Measurements from ENCODE around the gene TRIP10.
"Not testable (repeated sequence)": the region's sequence is repeated elsewhere in the genome, so short reads cannot be mapped to it uniquely, and the experiment has no call there.

TRIP10 gene

DNA sequence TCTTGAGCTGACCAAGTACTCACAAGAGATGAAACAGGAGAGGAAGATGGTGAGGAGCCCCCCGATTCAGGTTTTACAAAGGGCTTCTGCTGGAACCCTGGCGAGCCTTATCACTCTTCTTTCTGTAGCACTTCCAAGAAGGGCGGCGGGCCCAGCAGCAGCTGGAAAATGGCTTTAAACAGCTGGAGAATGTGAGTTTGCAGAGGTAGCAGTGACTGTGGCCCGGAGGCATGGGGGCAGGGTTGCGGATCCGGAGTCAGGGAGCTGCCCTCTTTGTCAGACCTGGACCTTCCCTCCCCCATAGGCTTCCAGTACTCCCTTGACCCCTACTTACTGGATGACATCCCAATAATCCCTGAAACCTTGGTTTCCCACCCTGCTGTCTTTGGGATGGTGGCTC is 3.6 kb downstream of the TRIP10 start:
- Histone ChIP-seq H3K27ac (ENCODE audit: insufficient read depth, low read length, poor library complexity, severe bottlenecking) (no peak overlapping the region), H3K4me1 (ENCODE audit: control insufficient read depth, insufficient read depth, low read length, poor library complexity, severe bottlenecking) (peaks cover 29% of the 10 kb centered on the region), H3K9me3 (ENCODE audit: control insufficient read depth, low read length) (no peaks in the 10 kb centered on the region), H3K27me3 (replicated peaks; ENCODE audit: control insufficient read depth, insufficient read depth, low read length, poor library complexity, severe bottlenecking) (no peaks in the 10 kb centered on the region), H3K4me3 (ENCODE audit: insufficient read depth, low read depth, low read length, poor library complexity, severe bottlenecking) (no peak overlapping the region), H3K36me3 (ENCODE audit: control insufficient read depth, insufficient read depth, low read length) (peaks cover 22% of the 10 kb centered on the region)
- DNase-seq, result no peak

GRCh38 chr19:6743714-6744380 is 4.4 kb downstream of the TRIP10 start:
- no peak overlapping the region for H3K4me3 ChIP-seq (ENCODE audit: insufficient read depth, low read depth, low read length, poor library complexity, severe bottlenecking)
- peaks cover 21% of the 10 kb centered on the region for H3K4me1 ChIP-seq (ENCODE audit: control insufficient read depth, insufficient read depth, low read length, poor library complexity, severe bottlenecking)
- peaks cover 29% of the 10 kb centered on the region for H3K36me3 ChIP-seq (ENCODE audit: control insufficient read depth, insufficient read depth, low read length)
- H3K9me3 ChIP-seq (ENCODE audit: control insufficient read depth, low read length), result no peaks in the 10 kb centered on the region
- no peaks in the 10 kb centered on the region for H3K27me3 ChIP-seq (replicated peaks; ENCODE audit: control insufficient read depth, insufficient read depth, low read length, poor library complexity, severe bottlenecking)
- DNase-seq, result no peak
- no peak overlapping the region for H3K27ac ChIP-seq (ENCODE audit: insufficient read depth, low read length, poor library complexity, severe bottlenecking)

DNA sequence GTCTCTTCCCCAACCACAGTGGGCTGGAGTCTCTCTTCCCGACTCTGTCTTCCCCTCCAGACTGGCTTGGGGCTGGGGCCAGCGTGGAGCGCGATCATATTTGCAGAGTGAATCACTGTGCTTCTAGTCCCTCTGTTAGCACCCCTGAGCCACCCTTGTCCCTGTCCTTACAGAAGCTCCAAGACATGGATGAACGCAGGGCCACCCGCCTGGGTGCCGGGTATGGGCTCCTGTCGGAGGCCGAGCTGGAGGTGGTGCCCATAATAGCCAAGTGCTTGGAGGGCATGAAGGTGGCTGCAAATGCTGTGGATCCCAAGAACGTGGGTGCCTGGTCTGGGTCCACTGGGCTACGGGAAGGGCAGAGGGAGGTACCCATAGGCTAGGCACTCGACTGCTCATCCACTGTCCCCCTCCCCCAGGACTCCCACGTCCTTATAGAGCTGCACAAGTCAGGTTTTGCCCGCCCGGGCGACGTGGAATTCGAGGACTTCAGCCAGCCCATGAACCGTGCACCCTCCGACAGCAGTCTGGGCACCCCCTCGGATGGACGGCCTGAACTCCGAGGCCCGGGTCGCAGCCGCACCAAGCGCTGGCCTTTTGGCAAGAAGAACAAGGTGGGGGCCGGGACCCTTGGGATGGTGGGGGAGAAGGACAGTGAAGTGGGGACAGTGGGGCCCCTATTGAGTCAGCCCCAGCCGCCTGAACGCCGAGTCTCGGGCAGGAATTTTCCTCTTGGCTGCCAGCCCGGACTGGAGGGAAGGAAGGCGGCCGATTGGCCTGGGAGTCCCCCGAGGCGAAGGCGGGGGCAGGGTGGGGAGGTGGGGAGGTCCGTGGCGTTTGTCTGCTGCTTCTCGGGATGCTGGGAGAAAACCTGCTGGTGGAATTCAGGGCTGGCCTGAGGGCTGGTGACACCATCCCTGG is 5.2 kb downstream of the TRIP10 start:
- Histone ChIP-seq H3K4me1 (ENCODE audit: control insufficient read depth, insufficient read depth, low read length, poor library complexity, severe bottlenecking) (peaks cover 16% of the 10 kb centered on the region), H3K9me3 (ENCODE audit: control insufficient read depth, low read length) (no peaks in the 10 kb centered on the region), H3K4me3 (ENCODE audit: insufficient read depth, low read depth, low read length, poor library complexity, severe bottlenecking) (no peak overlapping the region), H3K27ac (ENCODE audit: insufficient read depth, low read length, poor library complexity, severe bottlenecking) (no peak overlapping the region), H3K27me3 (replicated peaks; ENCODE audit: control insufficient read depth, insufficient read depth, low read length, poor library complexity, severe bottlenecking) (no peaks in the 10 kb centered on the region), H3K36me3 (ENCODE audit: control insufficient read depth, insufficient read depth, low read length) (peaks cover 32% of the 10 kb centered on the region)
- DNase-seq, result no peak

DNA sequence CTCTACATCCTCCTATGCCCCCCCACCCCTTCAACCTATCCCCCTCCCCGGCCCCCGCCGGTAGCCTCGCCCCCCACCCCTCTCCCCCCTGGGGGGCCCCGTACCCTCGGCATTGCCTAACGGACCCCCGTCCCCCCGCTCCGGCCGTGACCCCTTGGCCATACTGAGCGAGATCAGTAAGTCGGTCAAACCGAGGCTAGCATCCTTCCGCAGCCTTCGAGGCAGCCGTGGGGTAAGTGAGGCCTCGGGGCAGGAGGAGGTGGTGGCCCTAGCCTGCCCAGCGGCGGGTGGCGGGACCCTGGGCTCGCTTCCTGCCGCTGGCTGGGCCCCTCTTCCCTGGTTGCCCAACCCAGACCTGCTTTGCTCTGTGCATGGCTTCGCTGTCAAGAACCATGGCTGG is 6.5 kb downstream of the TRIP10 start:
- Histone ChIP-seq H3K4me1 (ENCODE audit: control insufficient read depth, insufficient read depth, low read length, poor library complexity, severe bottlenecking) (peaks cover 2% of the 10 kb centered on the region), H3K27ac (ENCODE audit: insufficient read depth, low read length, poor library complexity, severe bottlenecking) (no peak overlapping the region), H3K9me3 (ENCODE audit: control insufficient read depth, low read length) (no peaks in the 10 kb centered on the region), H3K27me3 (replicated peaks; ENCODE audit: control insufficient read depth, insufficient read depth, low read length, poor library complexity, severe bottlenecking) (no peaks in the 10 kb centered on the region), H3K4me3 (ENCODE audit: insufficient read depth, low read depth, low read length, poor library complexity, severe bottlenecking) (no peak overlapping the region), H3K36me3 (ENCODE audit: control insufficient read depth, insufficient read depth, low read length) (peaks cover 42% of the 10 kb centered on the region)
- DNase-seq, result no peak

- H3K4me1 ChIP-seq (ENCODE audit: control insufficient read depth, insufficient read depth, low read length, poor library complexity, severe bottlenecking); DNase-seq; H3K27me3 ChIP-seq (replicated peaks; ENCODE audit: control insufficient read depth, insufficient read depth, low read length, poor library complexity, severe bottlenecking); H3K9me3 ChIP-seq (ENCODE audit: control insufficient read depth, low read length); H3K4me3 ChIP-seq (ENCODE audit: insufficient read depth, low read depth, low read length, poor library complexity, severe bottlenecking); H3K27ac ChIP-seq (ENCODE audit: insufficient read depth, low read length, poor library complexity, severe bottlenecking): not testable (repeated sequence)
- peaks cover 60% of the 10 kb centered on the region for H3K36me3 ChIP-seq (ENCODE audit: control insufficient read depth, insufficient read depth, low read length)
Observed at GRCh38 chr19:6748543-6748942, 9.1 kb downstream of the TRIP10 start.

- no peak overlapping the region for H3K27ac ChIP-seq (ENCODE audit: insufficient read depth, low read length, poor library complexity, severe bottlenecking)
- no peaks in the 10 kb centered on the region for H3K9me3 ChIP-seq (ENCODE audit: control insufficient read depth, low read length)
- H3K4me1 ChIP-seq (ENCODE audit: control insufficient read depth, insufficient read depth, low read length, poor library complexity, severe bottlenecking), result no peaks in the 10 kb centered on the region
- H3K36me3 ChIP-seq (ENCODE audit: control insufficient read depth, insufficient read depth, low read length), result peaks cover 73% of the 10 kb centered on the region
- no peak overlapping the region for H3K4me3 ChIP-seq (ENCODE audit: insufficient read depth, low read depth, low read length, poor library complexity, severe bottlenecking)
- no peaks in the 10 kb centered on the region for H3K27me3 ChIP-seq (replicated peaks; ENCODE audit: control insufficient read depth, insufficient read depth, low read length, poor library complexity, severe bottlenecking)
- DNase-seq, result no peak
Observed at GRCh38 chr19:6750062-6750461, 10.6 kb downstream of the TRIP10 start.

DNA sequence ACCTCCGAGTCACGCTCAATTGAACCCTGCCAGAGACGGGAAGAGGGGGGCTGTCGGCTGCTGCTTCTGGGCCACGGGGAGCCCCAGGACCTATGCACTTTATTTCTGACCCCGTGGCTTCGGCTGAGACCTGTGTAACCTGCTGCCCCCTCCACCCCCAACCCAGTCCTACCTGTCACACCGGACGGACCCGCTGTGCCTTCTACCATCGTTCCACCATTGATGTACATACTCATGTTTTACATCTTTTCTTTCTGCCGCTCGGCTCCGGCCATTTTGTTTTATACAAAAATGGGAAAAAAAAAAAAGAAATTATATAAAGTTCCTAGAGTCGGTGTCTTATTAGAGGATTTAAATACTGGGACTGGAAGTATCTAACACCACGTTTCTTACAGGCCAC is 11.7 kb downstream of the TRIP10 start:
- H3K36me3 ChIP-seq (ENCODE audit: control insufficient read depth, insufficient read depth, low read length), result peaks cover 71% of the 10 kb centered on the region
- H3K4me3 ChIP-seq (ENCODE audit: insufficient read depth, low read depth, low read length, poor library complexity, severe bottlenecking), result no peak overlapping the region
- no peaks in the 10 kb centered on the region for H3K27me3 ChIP-seq (replicated peaks; ENCODE audit: control insufficient read depth, insufficient read depth, low read length, poor library complexity, severe bottlenecking)
- no peaks in the 10 kb centered on the region for H3K9me3 ChIP-seq (ENCODE audit: control insufficient read depth, low read length)
- no peak for DNase-seq
- H3K4me1 ChIP-seq (ENCODE audit: control insufficient read depth, insufficient read depth, low read length, poor library complexity, severe bottlenecking), result no peaks in the 10 kb centered on the region
- H3K27ac ChIP-seq (ENCODE audit: insufficient read depth, low read length, poor library complexity, severe bottlenecking), result no peak overlapping the region

GRCh38 chr19:6752256-6753177 is 13.0 kb downstream of the TRIP10 start:
- Histone ChIP-seq H3K27me3 (replicated peaks; ENCODE audit: control insufficient read depth, insufficient read depth, low read length, poor library complexity, severe bottlenecking) (no peaks in the 10 kb centered on the region), H3K9me3 (ENCODE audit: control insufficient read depth, low read length) (no peaks in the 10 kb centered on the region), H3K4me3 (ENCODE audit: insufficient read depth, low read depth, low read length, poor library complexity, severe bottlenecking) (no peak overlapping the region), H3K27ac (ENCODE audit: insufficient read depth, low read length, poor library complexity, severe bottlenecking) (no peak overlapping the region), H3K36me3 (ENCODE audit: control insufficient read depth, insufficient read depth, low read length) (peaks cover 64% of the 10 kb centered on the region), H3K4me1 (ENCODE audit: control insufficient read depth, insufficient read depth, low read length, poor library complexity, severe bottlenecking) (no peaks in the 10 kb centered on the region)
- no peak for DNase-seq

GRCh38 chr19:6753178-6754031 is 13.9 kb downstream of the TRIP10 start:
- H3K9me3 ChIP-seq (ENCODE audit: control insufficient read depth, low read length), result no peaks in the 10 kb centered on the region
- H3K4me1 ChIP-seq (ENCODE audit: control insufficient read depth, insufficient read depth, low read length, poor library complexity, severe bottlenecking), result no peaks in the 10 kb centered on the region
- H3K27ac ChIP-seq (ENCODE audit: insufficient read depth, low read length, poor library complexity, severe bottlenecking), result peak overlapping the region; percentile 42
- no peaks in the 10 kb centered on the region for H3K27me3 ChIP-seq (replicated peaks; ENCODE audit: control insufficient read depth, insufficient read depth, low read length, poor library complexity, severe bottlenecking)
- H3K36me3 ChIP-seq (ENCODE audit: control insufficient read depth, insufficient read depth, low read length), result peaks cover 60% of the 10 kb centered on the region
- H3K4me3 ChIP-seq (ENCODE audit: insufficient read depth, low read depth, low read length, poor library complexity, severe bottlenecking), result peak overlapping the region; percentile 34
- DNase-seq, result peak; percentile 59 to 73 (median 69)
